RWPE2 (cell line): Measurements from ENCODE around the gene NRG3.
"Not testable (repeated sequence)": the region's sequence is repeated elsewhere in the genome, so short reads cannot be mapped to it uniquely, and the experiment has no call there.

Experiments used
- ATAC-seq: fragments of 200-7000 bp; cut with Tn5 transposase; 3 replicates; pipeline ENCODE4 v1.9.1; 2021; ENCODE audit warnings: low read depth
- DNase-seq: peaks from one replicate; pipeline ENCODE4 v3.0.0-alpha.2; 2020; ENCODE audit warnings: low spot score
- H3K27ac ChIP-seq: fragments of 450-650 bp; 2 replicates; pipeline ENCODE4 v1.5.1; 2017; ENCODE audit warnings: mild to moderate bottlenecking; ENCODE audit not compliant: poor library complexity, severe bottlenecking
- H3K27me3 ChIP-seq: fragments of 250-450 bp; sonication (Bioruptor Pico); 2 replicates; pipeline ENCODE4 v1.5.1; 2021; ENCODE audit warnings: mild to moderate bottlenecking, moderate library complexity; ENCODE audit not compliant: insufficient read depth, poor library complexity, severe bottlenecking
- H3K36me3 ChIP-seq: fragments of 250-450 bp; sonication (Bioruptor Pico); 2 replicates; pipeline ENCODE4 v1.5.1; 2020; ENCODE audit warnings: low read depth, mild to moderate bottlenecking, moderate library complexity
- H3K4me1 ChIP-seq: fragments of 250-450 bp; sonication (Bioruptor Pico); 2 replicates; pipeline ENCODE4 v1.5.1; 2021; ENCODE audit warnings: mild to moderate bottlenecking, moderate library complexity; ENCODE audit not compliant: insufficient read depth, poor library complexity, severe bottlenecking
- H3K4me3 ChIP-seq: fragments of 250-450 bp; sonication (Bioruptor Pico); 2 replicates; pipeline ENCODE4 v1.5.1; 2021; ENCODE audit warnings: mild to moderate bottlenecking, moderate library complexity; ENCODE audit not compliant: severe bottlenecking
- H3K9me3 ChIP-seq: fragments of 250-450 bp; sonication (Bioruptor Pico); 2 replicates; pipeline ENCODE4 v1.5.1; 2021; ENCODE audit warnings: mild to moderate bottlenecking, moderate library complexity; ENCODE audit not compliant: severe bottlenecking
- TF ChIP-seq, protein P1 (sequence below): fragments of 450-650 bp; IDR thresholded peaks from one replicate; pipeline ENCODE4 v1.5.1; 2017; ENCODE audit warnings: mild to moderate bottlenecking, moderate library complexity; ENCODE audit not compliant: poor library complexity, severe bottlenecking

NRG3 gene

DNA sequence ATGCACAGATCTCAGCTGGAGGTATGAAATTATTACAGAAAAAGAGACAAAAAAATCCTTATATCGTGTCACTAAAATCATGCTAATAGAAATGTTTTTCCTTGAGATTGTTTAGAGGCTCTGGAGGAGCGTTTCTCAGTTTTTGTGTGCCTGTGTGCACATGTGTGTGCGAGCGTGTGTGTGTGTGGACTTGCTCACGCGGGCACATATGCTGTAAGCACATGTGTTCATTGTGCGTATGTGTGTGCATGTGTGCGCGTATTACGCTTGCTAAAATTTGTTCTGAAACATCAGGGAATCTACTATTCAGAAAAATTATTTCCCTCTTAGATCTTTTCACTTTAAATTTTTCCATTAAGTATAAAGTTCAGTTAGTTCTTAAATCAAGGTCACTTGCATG is 1111.2 kb downstream of the NRG3 start:
- Histone ChIP-seq H3K9me3 (no peaks in the 10 kb centered on the region), H3K4me1 (no peaks in the 10 kb centered on the region), H3K4me3 (no peak overlapping the region), H3K36me3 (no peaks in the 10 kb centered on the region), H3K27me3 (peaks cover 5% of the 10 kb centered on the region), H3K27ac (no peak overlapping the region)
- no peak for ATAC-seq
- DNase-seq = no peak
- TF ChIP-seq, protein P1, sequence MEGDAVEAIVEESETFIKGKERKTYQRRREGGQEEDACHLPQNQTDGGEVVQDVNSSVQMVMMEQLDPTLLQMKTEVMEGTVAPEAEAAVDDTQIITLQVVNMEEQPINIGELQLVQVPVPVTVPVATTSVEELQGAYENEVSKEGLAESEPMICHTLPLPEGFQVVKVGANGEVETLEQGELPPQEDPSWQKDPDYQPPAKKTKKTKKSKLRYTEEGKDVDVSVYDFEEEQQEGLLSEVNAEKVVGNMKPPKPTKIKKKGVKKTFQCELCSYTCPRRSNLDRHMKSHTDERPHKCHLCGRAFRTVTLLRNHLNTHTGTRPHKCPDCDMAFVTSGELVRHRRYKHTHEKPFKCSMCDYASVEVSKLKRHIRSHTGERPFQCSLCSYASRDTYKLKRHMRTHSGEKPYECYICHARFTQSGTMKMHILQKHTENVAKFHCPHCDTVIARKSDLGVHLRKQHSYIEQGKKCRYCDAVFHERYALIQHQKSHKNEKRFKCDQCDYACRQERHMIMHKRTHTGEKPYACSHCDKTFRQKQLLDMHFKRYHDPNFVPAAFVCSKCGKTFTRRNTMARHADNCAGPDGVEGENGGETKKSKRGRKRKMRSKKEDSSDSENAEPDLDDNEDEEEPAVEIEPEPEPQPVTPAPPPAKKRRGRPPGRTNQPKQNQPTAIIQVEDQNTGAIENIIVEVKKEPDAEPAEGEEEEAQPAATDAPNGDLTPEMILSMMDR = no peak

GRCh38 chr10:83006479-83006878 is 1131.5 kb downstream of the NRG3 start:
- not testable (repeated sequence) for H3K27me3 ChIP-seq, H3K36me3 ChIP-seq, H3K9me3 ChIP-seq, H3K4me3 ChIP-seq, H3K27ac ChIP-seq, H3K4me1 ChIP-seq, ATAC-seq, DNase-seq

DNA sequence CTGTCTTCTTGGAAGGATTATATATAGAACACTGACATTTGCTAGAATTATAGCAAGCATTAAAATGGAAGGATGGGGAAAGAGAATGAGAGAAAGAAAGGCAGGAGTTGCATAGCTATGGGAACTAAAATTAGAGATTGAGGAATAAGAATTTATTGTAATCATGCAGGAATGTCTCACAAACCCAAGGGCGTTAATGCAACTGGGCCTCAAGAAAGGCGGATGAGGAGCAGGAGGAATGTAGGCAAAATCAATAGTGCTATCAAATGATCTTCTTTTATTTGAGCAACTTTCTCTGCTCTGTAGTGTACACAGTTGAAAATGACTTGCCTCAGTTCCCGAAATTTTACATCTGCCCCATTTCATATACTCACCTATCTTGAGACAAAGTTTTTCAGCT is 1132.5 kb downstream of the NRG3 start:
- no peaks in the 10 kb centered on the region for H3K36me3 ChIP-seq
- ATAC-seq = no peak
- no peaks in the 10 kb centered on the region for H3K4me1 ChIP-seq
- no peaks in the 10 kb centered on the region for H3K27me3 ChIP-seq
- no peak for DNase-seq
- H3K4me3 ChIP-seq = no peak overlapping the region
- H3K9me3 ChIP-seq = no peaks in the 10 kb centered on the region
- H3K27ac ChIP-seq = no peak overlapping the region
- TF ChIP-seq, protein P1 = no peak

GRCh38 chr10:83012866-83013265 is 1137.9 kb downstream of the NRG3 start:
- H3K4me1 ChIP-seq = no peaks in the 10 kb centered on the region
- H3K9me3 ChIP-seq = no peaks in the 10 kb centered on the region
- DNase-seq = no peak
- H3K36me3 ChIP-seq = no peaks in the 10 kb centered on the region
- TF ChIP-seq, protein P1 = no peak
- no peaks in the 10 kb centered on the region for H3K27me3 ChIP-seq
- no peak overlapping the region for H3K27ac ChIP-seq
- peak; percentile 59; the same call in 2 of the 3 replicates for ATAC-seq
- no peak overlapping the region for H3K4me3 ChIP-seq

GRCh38 chr10:83017076-83017867 is 1142.3 kb downstream of the NRG3 start:
- Histone ChIP-seq H3K27ac (no peak overlapping the region), H3K4me1 (no peaks in the 10 kb centered on the region), H3K36me3 (no peaks in the 10 kb centered on the region), H3K27me3 (no peaks in the 10 kb centered on the region), H3K9me3 (no peaks in the 10 kb centered on the region), H3K4me3 (no peak overlapping the region)
- DNase-seq (no peak), ATAC-seq (no peak)
- TF ChIP-seq, protein P1 = no peak
